GM18858 (cell line): ENCODE measurements around the gene DIPK1C.

Source experiments
- ATAC-seq: cut with Tn5 transposase; IDR thresholded peaks from one replicate; pipeline ENCODE4 v1.9.1; 2021; ENCODE audit not compliant: unreplicated experiment

Gene DIPK1C

GRCh38 chr18:74422541-74422940 is 34.6 kb downstream of the DIPK1C start:
- no peak for ATAC-seq

- ATAC-seq, result no peak
Observed at GRCh38 chr18:74420926-74421325, 36.2 kb downstream of the DIPK1C start.

GRCh38 chr18:74420481-74420880 is 36.6 kb downstream of the DIPK1C start:
- no peak for ATAC-seq

GRCh38 chr18:74419761-74420160 is 37.3 kb downstream of the DIPK1C start:
- ATAC-seq, result no peak

GRCh38 chr18:74418023-74418422 is 39.1 kb downstream of the DIPK1C start:
- ATAC-seq, result no peak

- ATAC-seq, result no peak
Observed at GRCh38 chr18:74416124-74416523, 41.0 kb downstream of the DIPK1C start.

GRCh38 chr18:74414953-74415515 is 42.1 kb downstream of the DIPK1C start:
- no peak for ATAC-seq

- ATAC-seq, result no peak
Observed at GRCh38 chr18:74413836-74414235, 43.3 kb downstream of the DIPK1C start.

- no peak for ATAC-seq
Observed at GRCh38 chr18:74412116-74412880, 44.8 kb downstream of the DIPK1C start.

GRCh38 chr18:74411475-74411874 is 45.6 kb downstream of the DIPK1C start:
- no peak for ATAC-seq

GRCh38 chr18:74410441-74410992 is 46.6 kb downstream of the DIPK1C start:
- no peak for ATAC-seq

GRCh38 chr18:74407888-74408287 is 49.2 kb downstream of the DIPK1C start:
- no peak for ATAC-seq

GRCh38 chr18:74402806-74403433 is 54.2 kb downstream of the DIPK1C start:
- ATAC-seq, result no peak

- ATAC-seq, result no peak
Observed at GRCh38 chr18:74400813-74401212, 56.3 kb downstream of the DIPK1C start.

- no peak for ATAC-seq
Observed at GRCh38 chr18:74399091-74399887, 57.8 kb downstream of the DIPK1C start.

GRCh38 chr18:74397572-74397971 is 59.5 kb downstream of the DIPK1C start:
- no peak for ATAC-seq

GRCh38 chr18:74396171-74397169 is 60.6 kb downstream of the DIPK1C start:
- ATAC-seq, result no peak

- no peak for ATAC-seq
Observed at GRCh38 chr18:74395648-74396154, 61.4 kb downstream of the DIPK1C start.

- no peak for ATAC-seq
Observed at GRCh38 chr18:74395006-74395405, 62.1 kb downstream of the DIPK1C start.

- ATAC-seq, result no peak
Observed at GRCh38 chr18:74392323-74392722, 64.8 kb downstream of the DIPK1C start.
